ENCODE data around the gene BEST4. TPM values are rescaled to one million over a fixed set of nuclear protein-coding genes. Genes with fewer than 3 reads are reported as not detected.

BEST4 gene
- total and polyA plus RNA-seq, 2 experiments from 2014 or later = 0.48 to 0.83 TPM

DNA sequence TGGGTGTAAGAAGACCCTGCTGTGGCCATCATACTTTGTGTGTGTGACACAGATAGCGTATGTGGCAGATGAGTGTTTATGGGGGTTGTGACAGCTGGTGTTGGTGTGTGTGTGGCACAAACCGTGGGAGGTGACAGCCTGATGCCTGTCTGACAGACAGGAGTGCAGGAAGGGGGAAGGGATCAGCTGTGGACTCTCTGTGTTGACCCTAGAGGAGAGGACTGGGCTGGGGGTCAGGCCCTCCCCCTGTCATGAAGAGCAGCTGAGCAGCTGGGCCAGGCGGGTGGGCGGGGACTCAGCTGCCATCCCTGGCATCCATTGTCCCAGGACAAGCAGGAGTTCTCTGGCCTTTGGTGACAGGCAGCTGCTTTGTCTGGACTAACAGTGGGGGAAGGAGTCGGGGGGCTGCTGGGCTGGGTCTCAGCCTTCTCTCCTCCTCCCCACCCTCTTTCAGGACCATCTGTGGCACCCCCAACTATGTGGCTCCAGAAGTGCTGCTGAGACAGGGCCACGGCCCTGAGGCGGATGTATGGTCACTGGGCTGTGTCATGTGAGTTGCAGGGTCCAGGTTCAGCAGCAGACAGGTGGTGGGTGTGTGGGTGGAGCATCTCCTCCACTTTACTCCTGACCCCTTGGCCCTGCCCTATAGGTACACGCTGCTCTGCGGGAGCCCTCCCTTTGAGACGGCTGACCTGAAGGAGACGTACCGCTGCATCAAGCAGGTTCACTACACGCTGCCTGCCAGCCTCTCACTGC, 14.5 kb upstream of the BEST4 start:
- WGBS (ENCODE audit: low lambda C conversion rate, missing lambda C conversion rate) = 88% methylated on average over 13 of the region's 13 CpGs
- Histone ChIP-seq H3K4me1 (ENCODE audit: insufficient read depth) (peaks cover 9% of the 10 kb centered on the region), H3K9me2 (replicated peaks; ENCODE audit: insufficient read depth) (no peaks in the 10 kb centered on the region), H3K9me3 (ENCODE audit: low read depth) (no peaks in the 10 kb centered on the region), H2AFZ (no peak overlapping the region), H3K4me2 (peak overlapping the region; percentile 94), H3K27me3 (no peaks in the 10 kb centered on the region), H3K4me3 (no peak overlapping the region), H3K27ac (no peak overlapping the region), H4K20me1 (ENCODE audit: insufficient read depth, poor library complexity, severe bottlenecking) (no peaks in the 10 kb centered on the region), H3K79me2 (peaks cover 10% of the 10 kb centered on the region), H3K36me3 (replicated peaks; ENCODE audit: insufficient read depth, low read depth) (no peaks in the 10 kb centered on the region)
- TF ChIP-seq CTCF (IDR thresholded peaks at IDR 0.05; ENCODE audit: poor library complexity) = no peak
- no peak for TF ChIP-seq EZH2phosphoT487 (IDR thresholded peaks at IDR 0.05; ENCODE audit: low read depth, severe bottlenecking, unreplicated experiment)
- no peak for TF ChIP-seq EZH2 (IDR thresholded peaks at IDR 0.05; ENCODE audit: borderline replicate concordance)
- peak; percentile 16 for DNase-seq (ENCODE audit: low spot score)

DNA sequence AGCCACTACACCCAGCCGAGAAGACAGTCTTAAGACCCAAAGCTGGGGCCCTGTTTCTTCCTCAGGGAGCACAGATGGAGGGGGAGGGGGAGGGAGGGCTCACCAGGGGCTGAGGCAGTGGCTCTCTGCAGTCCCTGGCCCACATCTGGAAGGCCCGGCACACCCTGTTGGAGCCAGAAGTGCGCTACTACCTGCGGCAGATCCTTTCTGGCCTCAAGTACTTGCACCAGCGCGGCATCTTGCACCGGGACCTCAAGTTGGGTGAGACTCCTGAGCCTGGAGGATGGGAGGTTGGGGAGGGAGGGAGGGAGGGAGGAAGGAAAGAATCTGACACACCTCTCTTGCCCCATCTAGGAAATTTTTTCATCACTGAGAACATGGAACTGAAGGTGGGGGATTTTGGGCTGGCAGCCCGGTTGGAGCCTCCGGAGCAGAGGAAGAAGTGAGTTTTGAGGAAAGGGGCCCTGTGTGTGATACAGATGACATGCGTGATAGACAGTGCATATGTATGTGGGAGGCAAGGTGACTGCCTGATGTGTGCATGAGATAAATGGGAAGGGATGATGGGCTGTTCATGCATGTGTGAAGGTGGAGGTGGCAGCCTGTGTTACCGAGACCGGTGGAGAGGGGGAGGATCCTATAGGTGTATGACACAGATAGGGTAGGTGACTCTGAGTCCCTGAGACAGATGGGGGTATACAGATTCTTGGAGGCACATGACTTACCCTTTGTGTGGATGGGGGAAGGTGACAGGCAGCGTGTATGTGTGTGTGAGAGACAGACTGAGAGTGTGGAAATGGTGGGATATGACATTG, 13.7 kb upstream of the BEST4 start:
- H3K27ac ChIP-seq = no peak overlapping the region
- peak; percentile 25 for DNase-seq (ENCODE audit: low spot score)
- peaks cover 10% of the 10 kb centered on the region for H3K79me2 ChIP-seq
- H3K4me2 ChIP-seq = peak overlapping the region; percentile 94
- no peak overlapping the region for H2AFZ ChIP-seq
- no peaks in the 10 kb centered on the region for H3K9me2 ChIP-seq (replicated peaks; ENCODE audit: insufficient read depth)
- H3K4me1 ChIP-seq (ENCODE audit: insufficient read depth) = peaks cover 3% of the 10 kb centered on the region
- H3K27me3 ChIP-seq = no peaks in the 10 kb centered on the region
- no peaks in the 10 kb centered on the region for H4K20me1 ChIP-seq (ENCODE audit: insufficient read depth, poor library complexity, severe bottlenecking)
- H3K4me3 ChIP-seq = no peak overlapping the region
- no peaks in the 10 kb centered on the region for H3K36me3 ChIP-seq (replicated peaks; ENCODE audit: insufficient read depth, low read depth)
- 71% methylated on average over 12 of the region's 13 CpGs for WGBS (ENCODE audit: low lambda C conversion rate, missing lambda C conversion rate)
- no peaks in the 10 kb centered on the region for H3K9me3 ChIP-seq (ENCODE audit: low read depth)
- no peak for TF ChIP-seq EZH2 (IDR thresholded peaks at IDR 0.05; ENCODE audit: borderline replicate concordance)
- TF ChIP-seq CTCF (IDR thresholded peaks at IDR 0.05; ENCODE audit: poor library complexity) = no peak
- no peak for TF ChIP-seq EZH2phosphoT487 (IDR thresholded peaks at IDR 0.05; ENCODE audit: low read depth, severe bottlenecking, unreplicated experiment)

DNA sequence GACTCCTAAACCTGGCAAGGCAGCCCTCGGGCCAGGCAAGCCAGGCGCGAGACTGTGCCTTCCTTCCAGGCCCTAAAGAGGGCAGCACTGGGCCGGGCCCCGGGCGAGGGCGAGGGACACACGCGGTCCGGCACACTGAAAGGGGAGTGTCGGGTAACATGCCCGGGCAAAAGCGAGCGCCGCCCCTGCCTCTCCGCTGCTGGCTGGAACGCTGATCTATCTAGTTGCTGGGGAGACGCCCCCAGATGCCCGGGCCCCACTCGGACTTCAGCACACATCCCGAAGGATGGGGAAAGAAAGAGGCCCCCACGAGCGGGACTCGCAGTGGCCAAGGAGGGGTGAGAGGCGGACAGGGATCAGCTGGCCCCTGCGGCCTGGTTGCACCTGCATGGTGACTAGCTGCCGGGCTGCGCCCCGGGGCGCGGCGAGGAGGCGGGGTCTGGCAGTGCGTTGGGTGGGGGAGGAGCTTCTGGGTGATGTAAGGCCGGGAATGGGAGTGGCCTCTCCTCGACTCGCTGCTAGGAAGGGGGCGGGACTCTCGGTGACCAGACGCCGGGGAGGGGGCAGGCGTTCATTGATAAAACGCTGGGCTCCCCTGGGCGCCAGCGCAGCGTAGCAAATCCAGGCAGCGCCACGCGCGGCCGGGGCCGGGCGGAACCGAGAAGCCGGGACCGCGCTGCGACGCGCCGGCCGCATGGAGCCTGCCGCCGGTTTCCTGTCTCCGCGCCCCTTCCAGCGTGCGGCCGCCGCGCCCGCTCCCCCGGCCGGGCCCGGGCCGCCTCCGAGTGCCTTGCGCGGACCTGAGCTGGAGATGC, 12.0 kb upstream of the BEST4 start, which contains the start of gene PLK3:
Gene PLK3 (plus strand): TSS at position 608 of the 815 bp plus-strand sequence. CDS start 87 bp downstream, at position 695.
- no peaks in the 10 kb centered on the region for H3K36me3 ChIP-seq (replicated peaks; ENCODE audit: insufficient read depth, low read depth)
- H3K4me3 ChIP-seq = peak within 1 kb of the TSS; percentile 75
- H3K4me1 ChIP-seq (ENCODE audit: insufficient read depth) = no peaks in the 10 kb centered on the region
- H3K27me3 ChIP-seq = no peaks in the 10 kb centered on the region
- H3K27ac ChIP-seq = peak within 1 kb of the TSS; percentile 94
- no peaks in the 10 kb centered on the region for H4K20me1 ChIP-seq (ENCODE audit: insufficient read depth, poor library complexity, severe bottlenecking)
- WGBS (ENCODE audit: low lambda C conversion rate, missing lambda C conversion rate) = under 1% methylated on average over 54 of the region's 79 CpGs
- H3K79me2 ChIP-seq = peaks cover 10% of the 10 kb centered on the region
- H3K9me3 ChIP-seq (ENCODE audit: low read depth) = no peaks in the 10 kb centered on the region
- H3K9me2 ChIP-seq (replicated peaks; ENCODE audit: insufficient read depth) = no peaks in the 10 kb centered on the region
- peak within 1 kb of the TSS; percentile 45 for H2AFZ ChIP-seq
- TF ChIP-seq CTCF (IDR thresholded peaks at IDR 0.05; ENCODE audit: poor library complexity) (peak; percentile 89), EZH2phosphoT487 (IDR thresholded peaks at IDR 0.05; ENCODE audit: low read depth, severe bottlenecking, unreplicated experiment) (no peak)
- H3K4me2 ChIP-seq = peak within 1 kb of the TSS; percentile 94
- DNase-seq (ENCODE audit: low spot score) = peak; percentile 99

Measured in hepatocyte (in vitro differentiated cells).